A549 (cell line): ENCODE results near the gene CCNQ. TPM values are rescaled to one million over a fixed set of nuclear protein-coding genes. Genes with fewer than 3 reads are reported as not detected.

ENCODE experiments used
- ATAC-seq, 2 experiments: fragments of 200-7000 bp in 1 of 2; fragments of >200 bp in 1 of 2; cut with Nextera tagmentation in 1 of 2; cut with Tn5 transposase in 1 of 2; 3 replicates each; pipeline versions ENCODE4 v1.8.0 to v1.9.1; 2018 to 2020; ENCODE audit warnings: mild to moderate bottlenecking in 1 of 2, moderate library complexity in 1 of 2
- CTCF ChIA-PET: fragments of 300-600 bp; sonication (Branson Sonifier 250); formaldehyde crosslinking; extraction: SDS; loops from one replicate; lab custom pipeline; 2021; ENCODE audit warnings: antibody characterized with exemption, inconsistent platforms; lab: Yijun Ruan, JAX
- POLR2A ChIA-PET: fragments of 350-600 bp; formaldehyde crosslinking; extraction: SDS; loops from one replicate; lab custom pipeline; 2021; ENCODE audit warnings: antibody characterized with exemption, inconsistent platforms; lab: Yijun Ruan, JAX
- DNase-seq, 2 experiments: peaks; one replicate each; pipeline versions ENCODE4 v3.0.0 to v3.0.0-alpha.2; 2011 to 2016; ENCODE audit warnings: low read depth in 1 of 2, low spot score in 1 of 2
- FAIRE-seq: peaks from 2 replicates; lab custom pipeline; 2011; peaks lifted over from hg19 to GRCh38; lab: Jason Lieb, UNC
- H3K27ac ChIP-seq, 2 experiments: fragments of >200 bp; sonication (Bioruptor Twin); formaldehyde crosslinking; 3 replicates each; pipeline ENCODE4 v1.5.1; 2016 to 2017
- H3K4me1 ChIP-seq: fragments of >200 bp; sonication (Bioruptor Twin); formaldehyde crosslinking; 3 replicates; pipeline ENCODE4 v1.6.1; 2016
- H3K4me2 ChIP-seq: fragments of >200 bp; sonication (Bioruptor Twin); formaldehyde crosslinking; 3 replicates; pipeline ENCODE4 v1.6.1; 2016
- H3K4me3 ChIP-seq: fragments of >200 bp; sonication (Bioruptor Twin); formaldehyde crosslinking; 3 replicates; pipeline ENCODE4 v1.5.1; 2016
- H3K9me3 ChIP-seq: fragments of >200 bp; sonication (Bioruptor Twin); formaldehyde crosslinking; 3 replicates; pipeline ENCODE4 v1.6.1; 2016
- BHLHE40 ChIP-seq: IDR thresholded peaks from 2 replicates; pipeline ENCODE4 v1.6.1; 2012; ENCODE audit warnings: low read depth, low read length, inconsistent platforms
- CBX2 ChIP-seq: fragments of 200-600 bp; sonication (generic); IDR thresholded peaks from 2 replicates; pipeline ENCODE4 v1.6.1; 2016; ENCODE audit warnings: low read depth, mild to moderate bottlenecking, borderline replicate concordance
- CHD2 ChIP-seq: fragments of 150-350 bp; IDR thresholded peaks from 2 replicates; pipeline ENCODE4 v1.6.1; 2014; ENCODE audit warnings: low read length; ENCODE audit not compliant: partially characterized antibody
- CHD4 ChIP-seq: fragments of 200-600 bp; sonication (generic); IDR thresholded peaks from 2 replicates; pipeline ENCODE4 v1.6.1; 2016; ENCODE audit warnings: antibody characterized with exemption, mild to moderate bottlenecking, borderline replicate concordance
- CTCF ChIP-seq: fragments of >200 bp; sonication (Bioruptor Twin); formaldehyde crosslinking; IDR thresholded peaks from 3 replicates; pipeline ENCODE4 v1.5.1; 2016
- ELK1 ChIP-seq: fragments of 150-350 bp; IDR thresholded peaks from 2 replicates; pipeline ENCODE4 v1.6.1; 2014; ENCODE audit warnings: low read depth, mild to moderate bottlenecking, low read length
- FOSB ChIP-seq: fragments of 250-450 bp; sonication (Bioruptor Pico); IDR thresholded peaks from 2 replicates; pipeline ENCODE4 v1.5.0; 2020; ENCODE audit warnings: mild to moderate bottlenecking, moderate library complexity
- FOSL2 ChIP-seq, 2 experiments: fragments of 450-650 bp in 1 of 2; fragments of >200 bp in 1 of 2; sonication (Bioruptor Twin) in 1 of 2; formaldehyde crosslinking; IDR thresholded peaks; 2 replicates each; pipeline versions ENCODE4 v1.5.0 to v1.6.1; 2016 to 2020; ENCODE audit warnings: mild to moderate bottlenecking in 1 of 2, moderate library complexity in 1 of 2
- FOXS1 ChIP-seq: fragments of 250-450 bp; sonication (Bioruptor Pico); IDR thresholded peaks from 2 replicates; pipeline ENCODE4 v1.5.0; 2020; ENCODE audit warnings: mild to moderate bottlenecking, moderate library complexity
- HDAC2 ChIP-seq: fragments of 200-600 bp; sonication (generic); IDR thresholded peaks from 2 replicates; pipeline ENCODE4 v1.6.1; 2016
- HEYL ChIP-seq: fragments of 250-450 bp; sonication (Bioruptor Pico); IDR thresholded peaks from 2 replicates; pipeline ENCODE4 v1.8.0; 2021; ENCODE audit warnings: mild to moderate bottlenecking, moderate library complexity
- JUN ChIP-seq, 2 experiments: fragments of >200 bp; sonication (Bioruptor Twin); formaldehyde crosslinking; IDR thresholded peaks; 2 replicates in 1 of 2; 3 replicates in 1 of 2; pipeline ENCODE4 v1.6.1; 2016 to 2017
- KDM1A ChIP-seq: fragments of 200-600 bp; sonication (generic); IDR thresholded peaks from 2 replicates; pipeline ENCODE4 v1.6.1; 2016; ENCODE audit warnings: low read depth, mild to moderate bottlenecking
- KDM5A ChIP-seq: fragments of 200-600 bp; sonication (generic); IDR thresholded peaks from 2 replicates; pipeline ENCODE4 v1.6.1; 2016; ENCODE audit warnings: antibody characterized with exemption, mild to moderate bottlenecking
- MAX ChIP-seq: IDR thresholded peaks from 2 replicates; pipeline ENCODE4 v1.6.1; 2012
- PHF8 ChIP-seq: fragments of 200-600 bp; sonication (generic); IDR thresholded peaks from 2 replicates; pipeline ENCODE4 v1.6.1; 2016; ENCODE audit warnings: low read depth, mild to moderate bottlenecking, antibody characterized with exemption, moderate library complexity, borderline replicate concordance
- RAD21 ChIP-seq, 2 experiments: fragments of >200 bp in 1 of 2; sonication (Bioruptor Twin) in 1 of 2; formaldehyde crosslinking in 1 of 2; IDR thresholded peaks in 1 of 2; conservative IDR thresholded peaks in 1 of 2; 2 replicates in 1 of 2; 3 replicates in 1 of 2; pipeline ENCODE4 v1.6.1; 2012 to 2018; ENCODE audit warnings: inconsistent platforms in 1 of 2
- RARB ChIP-seq: fragments of 250-450 bp; sonication (Bioruptor Pico); IDR thresholded peaks from 2 replicates; pipeline ENCODE4 v1.8.0; 2021; ENCODE audit warnings: mild to moderate bottlenecking, moderate library complexity
- RFX5 ChIP-seq: fragments of 450-650 bp; IDR thresholded peaks from 2 replicates; pipeline ENCODE4 v1.7.1; 2014; ENCODE audit warnings: antibody characterized with exemption, mild to moderate bottlenecking, moderate library complexity
- RNF2 ChIP-seq: fragments of 200-600 bp; sonication (generic); IDR thresholded peaks from 2 replicates; pipeline ENCODE4 v1.6.1; 2016; ENCODE audit warnings: low read depth, mild to moderate bottlenecking, antibody characterized with exemption, moderate library complexity, borderline replicate concordance
- SMC3 ChIP-seq: fragments of >200 bp; sonication (Bioruptor Twin); formaldehyde crosslinking; IDR thresholded peaks from 3 replicates; pipeline ENCODE4 v1.6.1; 2018; ENCODE audit warnings: inconsistent platforms
- USF2 ChIP-seq: fragments of 450-650 bp; IDR thresholded peaks from 2 replicates; pipeline ENCODE4 v1.6.1; 2014; ENCODE audit warnings: antibody characterized with exemption
- ZFP36 ChIP-seq: fragments of 450-650 bp; IDR thresholded peaks from 2 replicates; pipeline ENCODE4 v1.6.1; 2014; ENCODE audit warnings: borderline replicate concordance; ENCODE audit not compliant: partially characterized antibody
- WGBS: methylation state at CpG from one replicate; pipeline ENCODE4 v1.1.6; 2017; ENCODE audit errors: missing lambda C conversion rate; 5-methylcytosine and 5-hydroxymethylcytosine counted together
- polyA plus RNA-seq, 4 experiments: library from polyadenylated mRNA; depleted of rRNA in 3 of 4; stranded (reverse); fragments of >200 nt; fragmentation: RNase III in 1 of 4; extraction: RNeasy Plus Mini Kit Qiagen cat#74134 plus additional on column Dnase treatment in 1 of 4; gene quantifications; 2 replicates in 3 of 4; 3 replicates in 1 of 4; pipeline ENCODE4 v1.2.3, GENCODE V29; 2011 to 2017

Gene CCNQ
- polyA plus RNA-seq, 2 of the 4 experiments (the other 2 are of a cell fraction): 25.6 to 32.0 TPM

- DNase-seq: no peak
- Histone ChIP-seq H3K4me2 (peak overlapping the region; percentile 31; the same call in 1 of the 3 replicates), H3K4me3 (no peak overlapping the region), H3K4me1 (no peaks in the 10 kb centered on the region), H3K27ac (no peak overlapping the region), H3K9me3 (no peaks in the 10 kb centered on the region)
- ChIA-PET CTCF (interaction anchor here (0.7 to 4.4 kb wide), 35 partner anchors 9 to 598 kb away, joined by 3 to 50 read pairs (median 5); partner anchors contain the start of genes HAUS7 and SLC6A8), POLR2A (no interaction called here)
- ATAC-seq: peak; percentile 6 to 21; a peak in 3 of 6 replicates
- no peak for FAIRE-seq
- TF ChIP-seq RNF2 (no peak), CBX2 (no peak), MAX (no peak), ELK1 (no peak), PHF8 (no peak), USF2 (no peak), JUN (IDR thresholded peaks at IDR 0.05) (no peak), CHD4 (no peak), HEYL (no peak), FOSB (CRISPR knock-in tag) (no peak), KDM1A (no peak)
- WGBS: 29% methylated on average over 4 of the region's 9 CpGs
Observed at GRCh38 chrX:153539979-153540358, 59.0 kb downstream of the CCNQ start.

- DNase-seq: peak; percentile 50 to 70
- ChIA-PET CTCF (interaction anchor here (0.6 to 4.4 kb wide), 43 partner anchors 9 to 598 kb away, joined by 3 to 50 read pairs (median 5); partner anchors contain the start of genes HAUS7 and SLC6A8), POLR2A (no interaction called here)
- H3K4me1 ChIP-seq: no peaks in the 10 kb centered on the region
- ATAC-seq: peak; percentile 77 to 97
- H3K9me3 ChIP-seq: no peaks in the 10 kb centered on the region
- no peak overlapping the region for H3K4me3 ChIP-seq
- TF ChIP-seq CTCF (peak; percentile 84), RAD21 (conservative IDR thresholded peaks at IDR 0.05 in 1 of 2, IDR thresholded peaks at IDR 0.05 in 1 of 2) (peak; percentile 71 to 75), ELK1 (no peak), SMC3 (peak; percentile 71), CBX2 (no peak), RNF2 (no peak)
- H3K4me2 ChIP-seq: peak overlapping the region; percentile 31; the same call in 1 of the 3 replicates
- H3K27ac ChIP-seq: no peak overlapping the region
- 67% methylated on average over 8 of the region's 31 CpGs for WGBS
- FAIRE-seq: peak; percentile 68
Observed at GRCh38 chrX:153539171-153539978, 59.6 kb downstream of the CCNQ start.

GRCh38 chrX:153538424-153538823 is 60.5 kb downstream of the CCNQ start:
- Histone ChIP-seq H3K9me3 (no peaks in the 10 kb centered on the region), H3K27ac (no peak overlapping the region), H3K4me2 (no peak overlapping the region), H3K4me1 (no peaks in the 10 kb centered on the region), H3K4me3 (no peak overlapping the region)
- ChIA-PET POLR2A (no interaction called here), CTCF (interaction anchor here (0.6 to 4.4 kb wide), 20 partner anchors 10 to 506 kb away, joined by 3 to 50 read pairs (median 6); no protein-coding TSS in a partner anchor)
- DNase-seq (no peak), ATAC-seq (no peak), FAIRE-seq (no peak)
- WGBS: 91% methylated on average over 4 of the region's 17 CpGs
- no peak for TF ChIP-seq KDM5A
- TF ChIP-seq BHLHE40: no peak
- TF ChIP-seq SMC3: no peak
- no peak for TF ChIP-seq FOSB (CRISPR knock-in tag)
- TF ChIP-seq RAD21 (conservative IDR thresholded peaks at IDR 0.05 in 1 of 2, IDR thresholded peaks at IDR 0.05 in 1 of 2): no peak
- no peak for TF ChIP-seq FOSL2 (IDR thresholded peaks at IDR 0.05)
- no peak for TF ChIP-seq FOSL2 (CRISPR knock-in tag; IDR thresholded peaks at IDR 0.05)
- no peak for TF ChIP-seq CTCF
- no peak for TF ChIP-seq CHD2
- TF ChIP-seq ZFP36: no peak
- no peak for TF ChIP-seq RFX5
- TF ChIP-seq HEYL: no peak
- no peak for TF ChIP-seq FOXS1 (CRISPR knock-in tag)
- TF ChIP-seq JUN (IDR thresholded peaks at IDR 0.05): no peak
- TF ChIP-seq RARB: no peak
- TF ChIP-seq HDAC2: no peak
